Activated naive CD4-positive, alpha-beta T cell treated with anti-CD3 and anti-CD28 coated beads for 36 hours (primary cell): ENCODE measurements around the gene ZBTB46. TPM values are rescaled to one million over a fixed set of nuclear protein-coding genes. Genes with fewer than 3 reads are reported as not detected.
"Not testable (repeated sequence)": the region's sequence is repeated elsewhere in the genome, so short reads cannot be mapped to it uniquely, and the experiment has no call there.

ENCODE experiments used
- CTCF ChIA-PET: fragments of 350-600 bp; sonication (Branson Sonifier 250); formaldehyde crosslinking; loops from one replicate; lab custom pipeline; 2021; ENCODE audit warnings: antibody characterized with exemption; lab: Charles Lee
- DNase-seq: peaks from one replicate; pipeline ENCODE4 v3.0.0-alpha.2; 2020
- H3K27ac Mint-ChIP-seq: one replicate; pipeline ENCODE4 v1.8.0; 2021; ENCODE audit warnings: mild to moderate bottlenecking, mixed read lengths
- H3K27me3 Mint-ChIP-seq: one replicate; pipeline ENCODE4 v1.8.0; 2021; ENCODE audit warnings: low read depth, mixed read lengths
- H3K36me3 Mint-ChIP-seq: one replicate; pipeline ENCODE4 v1.8.0; 2021; ENCODE audit warnings: low read depth, mixed read lengths
- H3K4me1 Mint-ChIP-seq: one replicate; pipeline ENCODE4 v1.8.0; 2021; ENCODE audit warnings: low read depth, mixed read lengths
- H3K4me3 Mint-ChIP-seq: one replicate; pipeline ENCODE4 v1.8.0; 2021; ENCODE audit warnings: mild to moderate bottlenecking, moderate library complexity, mixed read lengths
- H3K9me3 Mint-ChIP-seq: one replicate; pipeline ENCODE4 v1.8.0; 2021; ENCODE audit warnings: mixed read lengths
- intact Hi-C: fragments of 100-400 bp; cut with micrococcal nuclease; formaldehyde crosslinking; loops from one replicate; pipeline ENCODE4 v1.15.1; 2023
- total RNA-seq, 2 experiments: library from RNA; stranded (reverse); gene quantifications; one replicate each; pipeline ENCODE4 v1.2.3, GENCODE V29; 2021

The ZBTB46 gene
- total RNA-seq, 2 experiments from 2014 or later: 0.17 to 0.20 TPM

DNA sequence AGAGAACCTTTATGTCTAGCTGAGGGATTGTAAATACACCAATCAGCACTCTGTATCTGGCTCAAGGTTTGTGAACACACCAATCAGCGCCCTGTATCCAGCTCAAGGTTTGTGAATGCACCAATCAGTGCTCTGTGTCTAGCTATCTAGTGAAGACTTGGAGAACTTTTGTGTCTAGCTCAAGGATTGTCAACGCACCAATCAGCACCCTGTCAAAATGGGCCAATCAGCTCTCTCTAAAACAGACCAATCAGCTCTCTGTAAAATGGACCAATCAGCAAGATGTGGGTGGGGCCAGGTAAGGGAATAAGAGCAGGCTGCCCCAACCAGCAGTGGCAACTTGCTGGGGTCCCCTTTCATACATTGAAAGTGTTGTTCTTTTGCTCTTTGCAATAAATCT lies 29.9 kb downstream of the ZBTB46 start:
- H3K4me3 Mint-ChIP-seq, H3K27ac Mint-ChIP-seq, DNase-seq, H3K36me3 Mint-ChIP-seq, H3K9me3 Mint-ChIP-seq, intact Hi-C loops, H3K27me3 Mint-ChIP-seq, H3K4me1 Mint-ChIP-seq: not testable (repeated sequence)
- CTCF ChIA-PET: interaction anchor here (0.6 to 1.7 kb wide), 4 partner anchors 13 to 263 kb away, joined by 3 to 6 read pairs (median 4); no protein-coding TSS in a partner anchor

DNA sequence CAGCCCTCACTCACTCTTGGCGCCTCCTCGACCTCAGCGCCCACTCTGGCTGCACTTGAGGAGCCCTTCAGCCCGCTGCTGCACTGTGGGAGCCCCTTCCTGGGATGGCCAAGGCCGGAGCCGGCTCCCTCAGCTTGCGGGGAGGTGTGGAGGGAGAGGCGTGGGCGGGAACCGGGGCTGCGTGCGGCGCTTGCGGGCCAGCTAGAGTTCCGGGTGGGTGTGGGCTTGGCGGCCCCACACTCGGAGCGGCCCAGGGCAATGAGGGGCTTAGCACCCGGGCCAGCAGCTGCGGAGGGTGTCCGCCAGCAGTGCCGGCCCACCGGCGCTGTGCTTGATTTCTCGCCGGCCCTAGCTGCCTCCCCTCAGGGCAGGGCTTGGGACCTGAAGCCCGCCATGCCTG lies 30.7 kb downstream of the ZBTB46 start:
- CTCF ChIA-PET: interaction anchor here (0.6 to 2.1 kb wide), 4 partner anchors 12 to 245 kb away, joined by 3 to 7 read pairs (median 4); no protein-coding TSS in a partner anchor
- H3K4me1 Mint-ChIP-seq, intact Hi-C loops, H3K9me3 Mint-ChIP-seq, H3K27me3 Mint-ChIP-seq, H3K36me3 Mint-ChIP-seq, H3K27ac Mint-ChIP-seq, H3K4me3 Mint-ChIP-seq, DNase-seq: not testable (repeated sequence)

GRCh38 chr20:63799127-63799526 lies 31.9 kb downstream of the ZBTB46 start:
- DNase-seq, H3K4me3 Mint-ChIP-seq, H3K9me3 Mint-ChIP-seq, H3K36me3 Mint-ChIP-seq, H3K27ac Mint-ChIP-seq, H3K4me1 Mint-ChIP-seq, intact Hi-C loops, H3K27me3 Mint-ChIP-seq: not testable (repeated sequence)
- CTCF ChIA-PET: interaction anchor here (2.1 kb wide), 1 partner anchor 13 kb away, joined by 7 read pairs; no protein-coding TSS in a partner anchor

DNA sequence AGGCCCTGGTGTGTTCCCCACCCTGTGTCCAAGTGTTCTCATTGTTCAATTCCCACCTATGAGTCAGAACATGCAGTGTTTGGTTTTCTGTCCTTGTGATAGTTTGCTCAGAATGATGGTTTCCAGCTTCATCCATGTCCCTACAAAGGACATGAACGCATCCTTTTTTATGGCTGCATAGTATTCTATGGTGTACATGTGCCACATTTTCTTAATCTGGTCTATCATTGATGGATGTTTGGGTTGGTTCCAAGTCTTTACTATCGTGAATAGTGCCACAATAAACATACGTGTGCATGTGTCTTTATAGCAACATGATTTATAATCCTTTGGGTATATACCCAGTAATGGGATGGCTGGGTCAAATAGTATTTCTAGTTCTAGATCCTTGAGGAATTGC lies 33.9 kb downstream of the ZBTB46 start:
- H3K4me3 Mint-ChIP-seq, CTCF ChIA-PET, H3K4me1 Mint-ChIP-seq, H3K9me3 Mint-ChIP-seq, H3K27me3 Mint-ChIP-seq, H3K27ac Mint-ChIP-seq, DNase-seq, H3K36me3 Mint-ChIP-seq: not testable (repeated sequence)
- intact Hi-C loops: loop anchor here (2.0 kb wide), 1 partner anchor 216 kb away; no protein-coding TSS in a partner anchor

- no peak overlapping the region for H3K4me3 Mint-ChIP-seq
- no peak for DNase-seq
- CTCF ChIA-PET: interaction anchor here (1.6 kb wide), 1 partner anchor 9 kb away, joined by 6 read pairs; no protein-coding TSS in a partner anchor
- intact Hi-C loops: no loop called here
- H3K4me1 Mint-ChIP-seq: peaks cover 5% of the 10 kb centered on the region
- no peak overlapping the region for H3K27ac Mint-ChIP-seq
- H3K36me3 Mint-ChIP-seq: no peaks in the 10 kb centered on the region
- H3K27me3 Mint-ChIP-seq: peaks cover 5% of the 10 kb centered on the region
- no peaks in the 10 kb centered on the region for H3K9me3 Mint-ChIP-seq
Observed at GRCh38 chr20:63795178-63795830, 35.8 kb downstream of the ZBTB46 start.

- CTCF ChIA-PET: interaction anchor here (0.6 to 1.6 kb wide), 3 partner anchors 9 to 343 kb away, joined by 3 to 6 read pairs (median 4); no protein-coding TSS in a partner anchor
- H3K4me3 Mint-ChIP-seq: no peak overlapping the region
- peaks cover 5% of the 10 kb centered on the region for H3K27me3 Mint-ChIP-seq
- peaks cover 5% of the 10 kb centered on the region for H3K4me1 Mint-ChIP-seq
- H3K9me3 Mint-ChIP-seq: no peaks in the 10 kb centered on the region
- intact Hi-C loops: no loop called here
- no peak for DNase-seq
- no peak overlapping the region for H3K27ac Mint-ChIP-seq
- H3K36me3 Mint-ChIP-seq: no peaks in the 10 kb centered on the region
Observed at GRCh38 chr20:63794614-63795013, 36.5 kb downstream of the ZBTB46 start.

- Mint-ChIP-seq H3K27me3 (peaks cover 5% of the 10 kb centered on the region), H3K9me3 (no peaks in the 10 kb centered on the region), H3K4me1 (peaks cover 5% of the 10 kb centered on the region), H3K36me3 (no peaks in the 10 kb centered on the region), H3K27ac (no peak overlapping the region), H3K4me3 (no peak overlapping the region)
- CTCF ChIA-PET: interaction anchor here (0.7 to 1.1 kb wide), 2 partner anchors 254 to 1154 kb away, joined by 3 read pairs; no protein-coding TSS in a partner anchor
- intact Hi-C loops: no loop called here
- no peak for DNase-seq
Observed at GRCh38 chr20:63792866-63793265, 38.2 kb downstream of the ZBTB46 start.

DNA sequence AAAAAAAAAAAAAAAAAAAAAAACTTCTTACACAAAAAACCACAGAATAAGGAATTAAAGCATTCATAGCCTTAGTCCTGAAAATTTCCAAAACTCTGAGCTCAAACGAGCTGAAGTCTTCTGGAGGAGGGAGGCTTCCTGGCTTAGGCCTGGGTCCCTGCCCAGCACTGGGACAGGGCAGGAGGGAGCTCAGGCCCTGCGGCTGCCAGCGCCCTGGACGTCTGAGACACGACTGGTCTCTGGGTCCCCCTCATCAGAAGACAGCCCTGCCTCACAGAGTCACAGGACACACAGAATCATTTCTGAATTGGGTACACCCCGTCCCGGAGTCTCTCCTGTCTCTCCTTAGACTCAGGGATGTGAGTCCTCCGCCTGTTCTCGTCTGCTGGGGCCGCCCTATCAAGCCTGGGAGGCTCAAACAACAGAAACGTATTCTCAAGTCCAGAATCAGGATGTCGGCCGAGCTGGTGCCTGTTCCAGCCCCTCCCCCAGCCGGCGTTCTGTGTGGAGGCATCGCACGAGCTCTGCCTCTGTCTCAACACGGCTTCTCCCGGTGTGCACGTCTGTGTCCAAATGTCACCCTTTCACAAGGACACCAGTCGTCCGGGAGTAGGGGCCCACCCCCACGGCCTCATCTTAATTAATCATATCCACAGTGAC lies 39.4 kb downstream of the ZBTB46 start:
- intact Hi-C loops: no loop called here
- Mint-ChIP-seq H3K27ac (no peak overlapping the region), H3K36me3 (no peaks in the 10 kb centered on the region), H3K9me3 (no peaks in the 10 kb centered on the region), H3K4me1 (peaks cover 5% of the 10 kb centered on the region), H3K27me3 (peaks cover 5% of the 10 kb centered on the region), H3K4me3 (no peak overlapping the region)
- CTCF ChIA-PET: interaction anchor here (0.9 kb wide), 1 partner anchor 268 kb away, joined by 4 read pairs; no protein-coding TSS in a partner anchor
- DNase-seq: no peak

- H3K4me1 Mint-ChIP-seq: peaks cover 2% of the 10 kb centered on the region
Observed at GRCh38 chr20:63790572-63791168, 40.4 kb downstream of the ZBTB46 start.

DNA sequence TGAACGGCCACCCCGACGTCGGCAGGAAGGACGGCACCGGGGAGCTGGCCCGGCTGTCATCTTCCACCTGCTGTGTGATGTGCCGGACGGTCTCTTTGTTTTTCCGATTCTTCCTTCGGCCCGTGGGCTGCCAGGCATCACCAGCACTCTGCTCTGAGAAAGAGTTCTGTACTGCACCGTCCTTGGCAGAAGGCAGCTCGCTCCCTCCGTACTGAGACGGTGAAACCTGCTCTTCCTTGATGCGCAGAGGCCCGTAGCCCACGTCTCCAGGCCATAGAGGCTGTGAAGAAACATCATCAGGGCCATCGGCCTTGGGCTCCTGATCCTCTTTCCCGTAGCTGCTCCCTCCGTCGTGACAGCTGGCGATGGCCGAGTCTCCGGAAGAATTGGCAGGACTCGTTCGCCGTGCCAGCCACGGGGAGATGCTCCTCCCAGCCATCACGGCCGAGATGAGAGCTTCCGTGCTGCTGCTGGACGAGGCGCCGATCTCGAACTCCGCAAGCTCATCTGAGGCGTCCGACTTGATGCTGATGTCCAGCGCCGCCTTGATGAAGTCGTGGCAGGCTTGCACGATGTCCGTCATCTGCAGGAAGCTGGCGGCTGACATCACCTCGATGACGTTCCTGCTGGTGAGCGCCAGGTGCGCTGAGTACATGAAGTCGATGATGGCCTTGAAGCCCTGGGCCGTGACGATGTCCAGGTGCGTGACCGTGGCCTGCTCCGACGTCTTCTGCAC lies 41.1 kb downstream of the ZBTB46 start:
- intact Hi-C loops: loop anchor here (10.0 kb wide), 1 partner anchor 265 kb away; no protein-coding TSS in a partner anchor
- DNase-seq: no peak
- peaks cover 2% of the 10 kb centered on the region for H3K27me3 Mint-ChIP-seq
- no peak overlapping the region for H3K4me3 Mint-ChIP-seq
- peaks cover under 1% of the 10 kb centered on the region for H3K4me1 Mint-ChIP-seq
- H3K36me3 Mint-ChIP-seq: no peaks in the 10 kb centered on the region
- no peak overlapping the region for H3K27ac Mint-ChIP-seq
- no peaks in the 10 kb centered on the region for H3K9me3 Mint-ChIP-seq
- CTCF ChIA-PET: no interaction called here

More at GRCh38 chr20:63790572-63791168, 40.4 kb downstream of the ZBTB46 start:
- Mint-ChIP-seq H3K27ac (no peak overlapping the region), H3K36me3 (no peaks in the 10 kb centered on the region), H3K4me3 (no peak overlapping the region), H3K9me3 (no peaks in the 10 kb centered on the region), H3K27me3 (peaks cover 5% of the 10 kb centered on the region)
- CTCF ChIA-PET: interaction anchor here (0.9 kb wide), 1 partner anchor 269 kb away, joined by 4 read pairs; no protein-coding TSS in a partner anchor
- DNase-seq: no peak
- intact Hi-C loops: no loop called here

GRCh38 chr20:63787749-63788148 lies 43.3 kb downstream of the ZBTB46 start:
- Mint-ChIP-seq H3K27me3 (no peaks in the 10 kb centered on the region), H3K36me3 (no peaks in the 10 kb centered on the region), H3K4me3 (no peak overlapping the region), H3K4me1 (no peaks in the 10 kb centered on the region), H3K27ac (no peak overlapping the region), H3K9me3 (no peaks in the 10 kb centered on the region)
- intact Hi-C loops: loop anchor here (10.0 kb wide), 1 partner anchor 267 kb away; no protein-coding TSS in a partner anchor
- CTCF ChIA-PET: interaction anchor here (1.3 to 2.0 kb wide), 2 partner anchors 14 to 186 kb away, joined by 5 to 6 read pairs; no protein-coding TSS in a partner anchor
- no peak for DNase-seq
